A549 (cell line): Measurements from ENCODE around the gene ZDHHC11.

Experiments
- CBX8 ChIP-seq: fragments of 200-600 bp; sonication (generic); IDR thresholded peaks from 2 replicates; pipeline ENCODE4 v1.6.1; 2016
- CTCF ChIP-seq: fragments of >200 bp; sonication (Bioruptor Twin); formaldehyde crosslinking; IDR thresholded peaks from 3 replicates; pipeline ENCODE4 v1.5.1; 2016
- ZNF302 ChIP-seq: fragments of 250-450 bp; sonication (Bioruptor Pico); IDR thresholded peaks from 2 replicates; pipeline ENCODE4 v1.9.0; 2021; ENCODE audit warnings: inconsistent platforms, mild to moderate bottlenecking, moderate library complexity
- TF ChIP-seq, protein P1 (sequence below): IDR thresholded peaks from 2 replicates; pipeline ENCODE4 v1.6.1; 2012

GRCh38 chr5:815449-815848, 35.3 kb downstream of the ZDHHC11 start:
- TF ChIP-seq, protein P1, sequence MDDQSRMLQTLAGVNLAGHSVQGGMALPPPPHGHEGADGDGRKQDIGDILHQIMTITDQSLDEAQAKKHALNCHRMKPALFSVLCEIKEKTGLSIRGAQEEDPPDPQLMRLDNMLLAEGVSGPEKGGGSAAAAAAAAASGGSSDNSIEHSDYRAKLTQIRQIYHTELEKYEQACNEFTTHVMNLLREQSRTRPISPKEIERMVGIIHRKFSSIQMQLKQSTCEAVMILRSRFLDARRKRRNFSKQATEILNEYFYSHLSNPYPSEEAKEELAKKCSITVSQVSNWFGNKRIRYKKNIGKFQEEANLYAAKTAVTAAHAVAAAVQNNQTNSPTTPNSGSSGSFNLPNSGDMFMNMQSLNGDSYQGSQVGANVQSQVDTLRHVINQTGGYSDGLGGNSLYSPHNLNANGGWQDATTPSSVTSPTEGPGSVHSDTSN: no peak
- TF ChIP-seq CTCF (no peak), CBX8 (no peak), ZNF302 (CRISPR knock-in tag) (no peak)
